Smooth muscle cell (in vitro differentiated cells): ENCODE results near the gene PPP1R7. TPM values are rescaled to one million over a fixed set of nuclear protein-coding genes. Genes with fewer than 3 reads are reported as not detected.

Experiments
- DNase-seq: peaks from one replicate; lab custom pipeline; 2025; ENCODE audit not compliant: unreplicated experiment; lab: John Stamatoyannopoulos, UW
- H2AFZ ChIP-seq: fragments of 200-600 bp; sonication (generic); 2 replicates; pipeline ENCODE4 v1.6.0; 2016; ENCODE audit warnings: antibody characterized with exemption, low read depth, mild to moderate bottlenecking
- H3F3A ChIP-seq: fragments of 200-600 bp; sonication (generic); 2 replicates; pipeline ENCODE4 v1.6.0; 2017; ENCODE audit warnings: antibody characterized with exemption, low read depth
- H3K27ac ChIP-seq: fragments of 200-600 bp; sonication (generic); 2 replicates; pipeline ENCODE4 v1.5.1; 2016; ENCODE audit warnings: low read depth, mild to moderate bottlenecking
- H3K27me3 ChIP-seq: fragments of 200-600 bp; sonication (generic); 2 replicates; pipeline ENCODE4 v1.6.1; 2016; ENCODE audit warnings: low read depth, mild to moderate bottlenecking
- H3K36me3 ChIP-seq: fragments of 200-600 bp; sonication (generic); 2 replicates; pipeline ENCODE4 v1.5.1; 2016; ENCODE audit warnings: low read depth
- H3K4me1 ChIP-seq: fragments of 200-600 bp; sonication (generic); 2 replicates; pipeline ENCODE4 v1.5.1; 2016; ENCODE audit warnings: low read depth
- H3K4me2 ChIP-seq: fragments of 200-600 bp; sonication (generic); 2 replicates; pipeline ENCODE4 v1.6.0; 2016; ENCODE audit warnings: mild to moderate bottlenecking
- H3K4me3 ChIP-seq: fragments of 200-600 bp; sonication (generic); 2 replicates; pipeline ENCODE4 v1.5.1; 2016; ENCODE audit warnings: mild to moderate bottlenecking
- H3K79me2 ChIP-seq: fragments of 200-600 bp; sonication (generic); 2 replicates; pipeline ENCODE4 v1.6.0; 2016; ENCODE audit warnings: low read depth, mild to moderate bottlenecking
- H3K9ac ChIP-seq: fragments of 200-600 bp; sonication (generic); 2 replicates; pipeline ENCODE4 v1.6.0; 2016; ENCODE audit warnings: low read depth
- H3K9me3 ChIP-seq: fragments of 200-600 bp; sonication (generic); replicated peaks from 2 replicates; pipeline ENCODE4 v1.5.1; 2016; ENCODE audit warnings: low read depth
- H4K20me1 ChIP-seq: fragments of 200-600 bp; sonication (generic); 2 replicates; pipeline ENCODE4 v1.6.0; 2016; ENCODE audit warnings: low read depth
- CTCF ChIP-seq: fragments of 200-600 bp; sonication (generic); IDR thresholded peaks from 2 replicates; pipeline ENCODE4 v1.5.1; 2017; ENCODE audit warnings: borderline replicate concordance, mild to moderate bottlenecking, antibody characterized with exemption; ENCODE audit not compliant: insufficient read depth, poor library complexity, severe bottlenecking
- WGBS: methylation state at CpG from one replicate; pipeline ENCODE4 v1.1.7; 2016; ENCODE audit warnings: low lambda C conversion rate; 5-methylcytosine and 5-hydroxymethylcytosine counted together
- polyA plus RNA-seq: library from polyadenylated mRNA; unstranded; fragments of >200 nt; fragmentation: Nextera tagmentation; extraction: Ambion mirVana; gene quantifications from 2 replicates; pipeline ENCODE4 v1.2.1, GENCODE V29; 2016
- total RNA-seq: library from RNA; depleted of rRNA; stranded (reverse); fragments of >200 nt; gene quantifications from 2 replicates; pipeline ENCODE4 v1.2.3, GENCODE V29; 2014

PPP1R7 gene
- total and polyA plus RNA-seq, 2 experiments from 2014 or later: 54.3 to 74.9 TPM

- no peaks in the 10 kb centered on the region for H4K20me1 ChIP-seq
These were observed 61.0 kb downstream of the PPP1R7 start for GRCh38 chr2:241211276-241211675.

GRCh38 chr2:241213041-241213440 is 62.8 kb downstream of the PPP1R7 start:
- TF ChIP-seq CTCF: no peak
- Histone ChIP-seq H4K20me1 (no peaks in the 10 kb centered on the region), H3F3A (no peaks in the 10 kb centered on the region)

More at GRCh38 chr2:241211276-241211675, 61.0 kb downstream of the PPP1R7 start:
- Histone ChIP-seq H3K36me3 (no peaks in the 10 kb centered on the region), H3K27me3 (no peaks in the 10 kb centered on the region), H2AFZ (no peak overlapping the region), H3K9ac (no peak overlapping the region), H3K4me3 (no peak overlapping the region), H3F3A (no peaks in the 10 kb centered on the region), H3K79me2 (no peaks in the 10 kb centered on the region), H3K9me3 (no peaks in the 10 kb centered on the region), H3K27ac (no peak overlapping the region), H3K4me2 (no peak overlapping the region), H3K4me1 (no peaks in the 10 kb centered on the region)
- no peak for DNase-seq
- 24% methylated on average over 2 of the region's 2 CpGs for WGBS
- no peak for TF ChIP-seq CTCF

GRCh38 chr2:241213567-241213966 is 63.3 kb downstream of the PPP1R7 start:
- H3K27ac ChIP-seq: no peak overlapping the region
- H3K9me3 ChIP-seq: no peaks in the 10 kb centered on the region
- 91% methylated on average over 7 of the region's 7 CpGs for WGBS
- no peaks in the 10 kb centered on the region for H3K4me1 ChIP-seq
- no peak overlapping the region for H3K4me3 ChIP-seq
- H4K20me1 ChIP-seq: no peaks in the 10 kb centered on the region
- TF ChIP-seq CTCF: no peak
- no peak overlapping the region for H2AFZ ChIP-seq
- H3F3A ChIP-seq: no peaks in the 10 kb centered on the region
- H3K79me2 ChIP-seq: no peaks in the 10 kb centered on the region
- H3K9ac ChIP-seq: no peak overlapping the region
- H3K27me3 ChIP-seq: no peaks in the 10 kb centered on the region
- no peak for DNase-seq
- no peak overlapping the region for H3K4me2 ChIP-seq
- no peaks in the 10 kb centered on the region for H3K36me3 ChIP-seq

More at GRCh38 chr2:241213041-241213440, 62.8 kb downstream of the PPP1R7 start:
- no peaks in the 10 kb centered on the region for H3K79me2 ChIP-seq
- no peaks in the 10 kb centered on the region for H3K36me3 ChIP-seq
- H3K9me3 ChIP-seq: no peaks in the 10 kb centered on the region
- no peak overlapping the region for H3K9ac ChIP-seq
- DNase-seq: no peak
- no peak overlapping the region for H3K4me2 ChIP-seq
- H3K27me3 ChIP-seq: no peaks in the 10 kb centered on the region
- 92% methylated on average over 13 of the region's 13 CpGs for WGBS
- H3K4me3 ChIP-seq: no peak overlapping the region
- no peak overlapping the region for H3K27ac ChIP-seq
- no peaks in the 10 kb centered on the region for H3K4me1 ChIP-seq
- no peak overlapping the region for H2AFZ ChIP-seq

GRCh38 chr2:241214209-241214608 is 63.9 kb downstream of the PPP1R7 start:
- no peak for DNase-seq
- Histone ChIP-seq H4K20me1 (no peaks in the 10 kb centered on the region), H2AFZ (no peak overlapping the region), H3K9ac (no peak overlapping the region), H3F3A (no peaks in the 10 kb centered on the region), H3K27ac (no peak overlapping the region), H3K9me3 (no peaks in the 10 kb centered on the region), H3K4me3 (no peak overlapping the region), H3K4me1 (peaks cover 4% of the 10 kb centered on the region), H3K36me3 (no peaks in the 10 kb centered on the region), H3K79me2 (no peaks in the 10 kb centered on the region), H3K4me2 (no peak overlapping the region), H3K27me3 (no peaks in the 10 kb centered on the region)
- no peak for TF ChIP-seq CTCF
- WGBS: 84% methylated on average over 10 of the region's 10 CpGs
